Heart left ventricle (tissue), 16 donors: ENCODE results near the gene CACNA1G. TPM values are rescaled to one million over a fixed set of nuclear protein-coding genes. Genes with fewer than 3 reads are reported as not detected.

ENCODE experiments used
- ATAC-seq, 4 donors: fragments of 200-7000 bp; cut with Tn5 transposase; one replicate each; pipeline ENCODE4 v1.9.1; 2020 to 2022; ENCODE audit warnings: moderate library complexity in 4 of 4, mild to moderate bottlenecking in 3 of 4, moderate number of reproducible peaks in 1 of 4
- DNase-seq, 5 donors: peaks; one replicate each; pipeline ENCODE4 v3.0.0-alpha.2; 2020
- H3K27ac ChIP-seq, 12 donors: fragments of 200-600 bp; sonication (generic) in 4 of 12; one replicate each; pipeline versions ENCODE4 v1.5.0 to v1.8.0; 2016 to 2022; ENCODE audit warnings: mild to moderate bottlenecking in 2 of 12
- H3K27me3 ChIP-seq, 9 donors: fragments of 200-600 bp; sonication (generic) in 2 of 9; one replicate each; pipeline versions ENCODE4 v1.5.1 to v1.8.0; 2016 to 2022; ENCODE audit warnings: mild to moderate bottlenecking in 3 of 9
- H3K36me3 ChIP-seq, 9 donors: fragments of 200-600 bp; sonication (generic) in 2 of 9; one replicate each; pipeline versions ENCODE4 v1.5.0 to v1.8.0; 2018 to 2022; ENCODE audit warnings: mild to moderate bottlenecking in 2 of 9
- H3K4me1 ChIP-seq, 12 donors: fragments of 200-600 bp; sonication (generic) in 4 of 12; one replicate each; pipeline versions ENCODE4 v1.5.0 to v1.8.0; 2016 to 2022; ENCODE audit warnings: mild to moderate bottlenecking in 3 of 12
- H3K4me3 ChIP-seq, 12 donors: fragments of 200-600 bp; sonication (generic) in 4 of 12; one replicate each; pipeline versions ENCODE4 v1.5.0 to v1.8.0; 2017 to 2022; ENCODE audit warnings: mild to moderate bottlenecking in 9 of 12, moderate library complexity in 4 of 12
- H3K9me3 ChIP-seq, 12 donors: fragments of 200-600 bp; sonication (generic) in 4 of 12; one replicate each; pipeline versions ENCODE4 v1.5.0 to v1.8.0; 2016 to 2022; ENCODE audit warnings: mild to moderate bottlenecking in 1 of 12
- POLR2A ChIP-seq, 2 donors: fragments of 450-650 bp; IDR thresholded peaks; one replicate each; pipeline ENCODE4 v1.6.1; 2017; ENCODE audit warnings: antibody characterized with exemption in 2 of 2, mild to moderate bottlenecking in 2 of 2, moderate library complexity in 2 of 2
- WGBS, 4 donors: extraction: QIAGEN DNeasy Blood & Tissue Kit in 2 of 4; methylation state at CpG; one replicate each; pipeline versions ENCODE4 v1.1.5 to v1.1.7; 2013 to 2018; 5-methylcytosine and 5-hydroxymethylcytosine counted together
- intact Hi-C, 10 donors: fragments of 100-400 bp; cut with DNase I; formaldehyde crosslinking; loops; one replicate each; pipeline versions ENCODE4 v1.11.1 to v1.14.2; 2022
- polyA plus RNA-seq, 2 donors: library from polyadenylated mRNA; stranded (reverse); fragments of 200-250 nt; gene quantifications; one replicate each; pipeline ENCODE4 v1.2.3, GENCODE V29; 2013
- total RNA-seq, 9 donors: library from RNA; depleted of rRNA in 2 of 9; stranded (reverse); fragments of >200 nt in 2 of 9; fragmentation: NEBNext Ultra II Directional in 3 of 9; extraction: Animal tissue kit (Norgen Biotek cat#: 25700) in 3 of 9; gene quantifications; one replicate each; pipeline versions ENCODE4 v1.1.0 to v1.2.4, GENCODE V29; 2016 to 2023
- TF ChIP-seq, protein P1 (sequence below), 12 donors: fragments of 200-600 bp; sonication (generic) in 4 of 12; IDR thresholded peaks; one replicate each; pipeline versions ENCODE4 v1.5.0 to v1.8.0; 2018 to 2022; ENCODE audit warnings: antibody characterized with exemption in 12 of 12, mild to moderate bottlenecking in 5 of 12
- donor health status: ischemic (EF 13 %, LVEDD 7.1; RV severe dilation, severe dysfunction).
- donor health status: healthy with polysubstance abuse.
- donor health status: DM: no; HTN: yes; CAD: no.
- donor health status: DM: no; HTN: no; CAD: no.
- donor health status: ischemic (EF 25% LVEDD 6.9; RV normal size, moderate dysfunction).
- donor health status: ischemic (EF 25% LVEDD 5.7; RV mildly dilated, moderate dysfunction).
- donor health status: healthy.
- donor health status: DM: yes; HTN: yes; CAD: no.
- donor health status: ischemic (EF 35%, LVEDD 5.7; RV mildly dilated, moderate dysfunction).
- donor health status: nonischemic (EF 11% LVEDD 7.7; RV severe dilation, severe dysfunction).
- donor health status: DM: yes; HTN: yes; CAD: no.
- donor health status: PGD.
- donor health status: ischemic (EF 29% LVEDD 5.4; RV normal size, mild dysfunction).
- donor health status: nonischemic (EF 23%, LVEDD 6.1; RV moderate dilation, normal function).

Gene CACNA1G
- total and polyA plus RNA-seq, 11 donors = 0.02 to 0.48 (median 0.13) TPM; not detected in 1

DNA sequence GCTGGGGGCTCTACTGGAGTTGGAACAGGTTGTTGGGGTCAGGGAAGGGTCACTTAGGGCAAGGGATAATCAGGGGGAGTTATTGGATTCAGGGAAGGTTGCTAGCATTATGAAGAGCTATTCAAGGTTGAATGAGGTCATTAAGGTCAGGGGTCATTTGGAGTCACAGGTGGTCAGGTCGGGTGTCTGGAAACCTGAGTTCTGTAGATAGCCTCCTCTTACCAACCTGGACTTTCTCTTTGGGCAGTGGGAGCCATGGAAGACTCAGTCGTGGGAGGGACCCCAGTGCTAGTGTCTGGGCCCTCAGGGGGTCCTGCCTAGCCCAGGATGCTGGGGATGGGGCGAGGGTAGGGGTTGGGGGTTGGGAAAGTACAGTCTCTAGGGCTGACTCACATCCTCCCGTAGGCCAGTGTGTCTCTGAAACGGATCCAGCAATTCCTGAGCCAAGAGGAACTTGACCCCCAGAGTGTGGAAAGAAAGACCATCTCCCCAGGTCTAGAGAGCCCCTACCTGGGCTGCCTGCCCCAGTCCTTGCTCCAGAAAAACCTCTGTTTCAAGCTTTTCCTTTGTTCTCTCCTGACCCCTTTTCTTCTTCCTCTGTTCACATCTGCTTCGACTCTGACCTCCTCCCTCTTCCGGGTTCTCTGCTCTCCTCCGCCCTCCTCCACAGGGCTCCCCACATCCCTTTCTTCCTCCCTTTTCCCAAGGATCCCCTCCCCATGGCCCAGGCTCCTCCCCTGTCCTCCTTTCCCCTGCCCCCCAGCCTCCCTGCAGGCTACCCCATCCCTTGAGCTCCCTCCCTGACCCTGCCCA lies 107.7 kb downstream of the CACNA1G start:
- Histone ChIP-seq H3K4me3 (no peak overlapping the region), H3K4me1 (peaks cover 0 to 5% (median 0%) of the 10 kb centered on the region in 12 donors), H3K27me3 (no peaks in the 10 kb centered on the region), H3K27ac (no peak overlapping the region), H3K36me3 (no peaks in the 10 kb centered on the region), H3K9me3 (no peaks in the 10 kb centered on the region)
- intact Hi-C loops = no loop called here
- 53 to 66% (median 57%) methylated on average over 8 of the region's 8 CpGs for WGBS, 4 donors
- DNase-seq (no peak), ATAC-seq (no peak)
- TF ChIP-seq, protein P1, sequence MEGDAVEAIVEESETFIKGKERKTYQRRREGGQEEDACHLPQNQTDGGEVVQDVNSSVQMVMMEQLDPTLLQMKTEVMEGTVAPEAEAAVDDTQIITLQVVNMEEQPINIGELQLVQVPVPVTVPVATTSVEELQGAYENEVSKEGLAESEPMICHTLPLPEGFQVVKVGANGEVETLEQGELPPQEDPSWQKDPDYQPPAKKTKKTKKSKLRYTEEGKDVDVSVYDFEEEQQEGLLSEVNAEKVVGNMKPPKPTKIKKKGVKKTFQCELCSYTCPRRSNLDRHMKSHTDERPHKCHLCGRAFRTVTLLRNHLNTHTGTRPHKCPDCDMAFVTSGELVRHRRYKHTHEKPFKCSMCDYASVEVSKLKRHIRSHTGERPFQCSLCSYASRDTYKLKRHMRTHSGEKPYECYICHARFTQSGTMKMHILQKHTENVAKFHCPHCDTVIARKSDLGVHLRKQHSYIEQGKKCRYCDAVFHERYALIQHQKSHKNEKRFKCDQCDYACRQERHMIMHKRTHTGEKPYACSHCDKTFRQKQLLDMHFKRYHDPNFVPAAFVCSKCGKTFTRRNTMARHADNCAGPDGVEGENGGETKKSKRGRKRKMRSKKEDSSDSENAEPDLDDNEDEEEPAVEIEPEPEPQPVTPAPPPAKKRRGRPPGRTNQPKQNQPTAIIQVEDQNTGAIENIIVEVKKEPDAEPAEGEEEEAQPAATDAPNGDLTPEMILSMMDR (IDR thresholded peaks at IDR 0.05) = no peak
- no peak for TF ChIP-seq POLR2A (IDR thresholded peaks at IDR 0.05)

- ATAC-seq (no peak), DNase-seq (no peak)
- Histone ChIP-seq H3K27ac (no peak overlapping the region), H3K4me1 (peaks cover 0 to 7% (median 0%) of the 10 kb centered on the region in 12 donors), H3K4me3 (no peak overlapping the region), H3K9me3 (no peaks in the 10 kb centered on the region), H3K36me3 (no peaks in the 10 kb centered on the region), H3K27me3 (no peaks in the 10 kb centered on the region)
- intact Hi-C loops = no loop called here
- TF ChIP-seq, protein P1 (IDR thresholded peaks at IDR 0.05) = no peak
- no peak for TF ChIP-seq POLR2A (IDR thresholded peaks at IDR 0.05)
- WGBS, 4 donors = 87 to 90% (median 88%) methylated on average over 8 to 9 of the region's 9 CpGs
These were observed 108.5 kb downstream of the CACNA1G start for GRCh38 chr17:50668838-50669581.

GRCh38 chr17:50672071-50672470 lies 111.6 kb downstream of the CACNA1G start:
- no peaks in the 10 kb centered on the region for H3K9me3 ChIP-seq
- ATAC-seq = no peak
- H3K27me3 ChIP-seq = no peaks in the 10 kb centered on the region
- no peak overlapping the region for H3K4me3 ChIP-seq
- intact Hi-C loops = no loop called here
- TF ChIP-seq, protein P1 (IDR thresholded peaks at IDR 0.05) = no peak
- no peak for TF ChIP-seq POLR2A (IDR thresholded peaks at IDR 0.05)
- no peaks in the 10 kb centered on the region for H3K36me3 ChIP-seq
- DNase-seq = no peak
- H3K4me1 ChIP-seq = peaks cover 0 to 7% (median 0%) of the 10 kb centered on the region in 12 donors
- WGBS, 4 donors = 95 to 98% (median 96%) methylated on average over 5 of the region's 5 CpGs
- H3K27ac ChIP-seq = no peak overlapping the region
